HepG2 (cell line): ENCODE data around the gene LCN2. TPM values are rescaled to one million over a fixed set of nuclear protein-coding genes. Genes with fewer than 3 reads are reported as not detected.

Experiments used
- ATF4 ChIP-seq, 2 experiments: fragments of 450-650 bp in 1 of 2; sonication (generic) in 1 of 2; formaldehyde crosslinking; IDR thresholded peaks; 2 replicates each; pipeline versions ENCODE4 v1.5.0 to v1.8.0; 2020 to 2022; ENCODE audit warnings: mild to moderate bottlenecking in 1 of 2, missing genetic modification reagents in 1 of 2
- ATF5 ChIP-seq: sonication (generic); formaldehyde crosslinking; IDR thresholded peaks from 2 replicates; pipeline ENCODE4 v1.4.0; 2020; ENCODE audit warnings: mild to moderate bottlenecking, low read depth, missing genetic modification reagents
- CBX1 ChIP-seq: IDR thresholded peaks from one replicate; pipeline ENCODE4 v1.6.1; 2016; ENCODE audit warnings: antibody characterized with exemption, low read depth
- CEBPB ChIP-seq: IDR thresholded peaks from 2 replicates; pipeline ENCODE4 v1.6.1; 2011; ENCODE audit warnings: low read depth, low read length, improper control_type of control experiment, borderline replicate concordance
- EED ChIP-seq: sonication (generic); formaldehyde crosslinking; IDR thresholded peaks from 2 replicates; pipeline ENCODE4 v1.5.0; 2020; ENCODE audit warnings: mild to moderate bottlenecking, missing genetic modification reagents
- HBP1 ChIP-seq: IDR thresholded peaks from 2 replicates; pipeline ENCODE4 v1.6.1; 2016; ENCODE audit warnings: low read depth, control low read depth
- HIVEP1 ChIP-seq: sonication (generic); formaldehyde crosslinking; IDR thresholded peaks from 2 replicates; pipeline ENCODE4 v1.4.0; 2020; ENCODE audit warnings: mild to moderate bottlenecking, missing genetic modification reagents
- KLF12 ChIP-seq: sonication (generic); formaldehyde crosslinking; IDR thresholded peaks from 2 replicates; pipeline ENCODE4 v1.4.0; 2020; ENCODE audit warnings: missing genetic modification reagents, borderline replicate concordance
- NFYB ChIP-seq: sonication (generic); formaldehyde crosslinking; IDR thresholded peaks from 2 replicates; pipeline ENCODE4 v1.4.0; 2020; ENCODE audit warnings: missing genetic modification reagents
- RBAK ChIP-seq: sonication (generic); formaldehyde crosslinking; IDR thresholded peaks from 2 replicates; pipeline ENCODE4 v1.5.1; 2020; ENCODE audit warnings: mild to moderate bottlenecking, missing genetic modification reagents
- SP5 ChIP-seq: IDR thresholded peaks from 2 replicates; pipeline ENCODE4 v1.6.1; 2016; ENCODE audit warnings: low read depth, borderline replicate concordance
- U2AF2 ChIP-seq: fragments of 200-400 bp; formaldehyde crosslinking; IDR thresholded peaks from 2 replicates; pipeline ENCODE4 v1.6.1; 2017; ENCODE audit warnings: low read depth, mild to moderate bottlenecking, low read length
- ZFP36 ChIP-seq: fragments of 150-350 bp; IDR thresholded peaks from 2 replicates; pipeline ENCODE4 v1.6.1; 2018; ENCODE audit warnings: borderline replicate concordance, low read length, low read depth; ENCODE audit not compliant: partially characterized antibody
- ZNF564 ChIP-seq: sonication (generic); formaldehyde crosslinking; IDR thresholded peaks from 2 replicates; pipeline ENCODE4 v1.8.1; 2023; ENCODE audit warnings: mild to moderate bottlenecking, missing genetic modification reagents
- ZNF687 ChIP-seq: sonication (generic); formaldehyde crosslinking; IDR thresholded peaks from 2 replicates; pipeline ENCODE4 v1.5.1; 2020; ENCODE audit warnings: mild to moderate bottlenecking, missing genetic modification reagents, moderate library complexity
- ZNF724P ChIP-seq: sonication (generic); formaldehyde crosslinking; IDR thresholded peaks from 2 replicates; pipeline ENCODE4 v1.8.0; 2022; ENCODE audit warnings: missing genetic modification reagents, borderline replicate concordance
- ZNF768 ChIP-seq: sonication (generic); formaldehyde crosslinking; IDR thresholded peaks from 2 replicates; pipeline ENCODE4 v1.4.0; 2020; ENCODE audit warnings: missing genetic modification reagents
- ZXDC ChIP-seq: sonication (generic); formaldehyde crosslinking; IDR thresholded peaks from 2 replicates; pipeline ENCODE4 v1.5.0; 2020; ENCODE audit warnings: mild to moderate bottlenecking, missing genetic modification reagents
- polyA plus RNA-seq, 8 experiments: library from polyadenylated mRNA; depleted of rRNA in 3 of 8; stranded (reverse) in 7 of 8; unstranded in 1 of 8; fragments of >200 nt; fragmentation: Illumina TruSeq in 4 of 8; extraction: Trizol in 4 of 8; gene quantifications; 2 replicates each; pipeline versions ENCODE4 v1.2.1 to v1.2.3, GENCODE V29; 2011 to 2016; ENCODE audit warnings: low read depth in 4 of 8, missing spikeins in 1 of 8, mixed read lengths in 1 of 8; ENCODE audit not compliant: insufficient read depth in 1 of 8
- total RNA-seq, 5 experiments: library from RNA; depleted of rRNA; stranded (reverse); fragments of >200 nt; fragmentation: Illumina TruSeq; extraction: Trizol; gene quantifications; 2 replicates each; pipeline ENCODE4 v1.2.3, GENCODE V29; 2016; ENCODE audit warnings: low read depth in 1 of 5

The LCN2 gene
- total and polyA plus RNA-seq, 2 of the 13 experiments (the other 11 are each of a cell fraction or from before 2014, with no cell fraction given), result 0.38 to 1.4 TPM

- TF ChIP-seq ZNF687 (CRISPR knock-in tag) (peak; percentile 100), CEBPB (peak; percentile 98), ATF4 (CRISPR knock-in tag; IDR thresholded peaks at IDR 0.05) (peak in 1 of 2 experiments; percentile 92; a peak in 2 of 4 replicates), CBX1 (no peak), KLF12 (CRISPR knock-in tag) (no peak), ATF5 (peak; percentile 90), ZXDC (CRISPR knock-in tag) (peak; percentile 77; the same call in 1 of the 2 replicates), ZNF768 (CRISPR knock-in tag) (peak; percentile 46), U2AF2 (no peak), ZFP36 (no peak), ZNF564 (peak; percentile 93; the same call in 1 of the 2 replicates), RBAK (CRISPR knock-in tag) (no peak), HBP1 (0 out of 2 replicates have a peak, but pooled peaks have one; percentile 47), SP5 (peak; percentile 84), HIVEP1 (CRISPR knock-in tag) (peak; percentile 95), ZNF724P (CRISPR knock-in tag) (no peak; the same call in 1 of the 2 replicates), NFYB (CRISPR knock-in tag) (peak; percentile 45; the same call in 1 of the 2 replicates), EED (CRISPR knock-in tag) (peak; percentile 85)
These were observed 46.2 kb upstream of the LCN2 start (continued) for GRCh38 chr9:128102861-128103588.
